ENCODE measurements around the gene VEPH1. TPM values are rescaled to one million over a fixed set of nuclear protein-coding genes. Genes with fewer than 3 reads are reported as not detected.

VEPH1 gene
- total RNA-seq, 4 donors from 2014 or later: 0.07 TPM; not detected in 3

DNA sequence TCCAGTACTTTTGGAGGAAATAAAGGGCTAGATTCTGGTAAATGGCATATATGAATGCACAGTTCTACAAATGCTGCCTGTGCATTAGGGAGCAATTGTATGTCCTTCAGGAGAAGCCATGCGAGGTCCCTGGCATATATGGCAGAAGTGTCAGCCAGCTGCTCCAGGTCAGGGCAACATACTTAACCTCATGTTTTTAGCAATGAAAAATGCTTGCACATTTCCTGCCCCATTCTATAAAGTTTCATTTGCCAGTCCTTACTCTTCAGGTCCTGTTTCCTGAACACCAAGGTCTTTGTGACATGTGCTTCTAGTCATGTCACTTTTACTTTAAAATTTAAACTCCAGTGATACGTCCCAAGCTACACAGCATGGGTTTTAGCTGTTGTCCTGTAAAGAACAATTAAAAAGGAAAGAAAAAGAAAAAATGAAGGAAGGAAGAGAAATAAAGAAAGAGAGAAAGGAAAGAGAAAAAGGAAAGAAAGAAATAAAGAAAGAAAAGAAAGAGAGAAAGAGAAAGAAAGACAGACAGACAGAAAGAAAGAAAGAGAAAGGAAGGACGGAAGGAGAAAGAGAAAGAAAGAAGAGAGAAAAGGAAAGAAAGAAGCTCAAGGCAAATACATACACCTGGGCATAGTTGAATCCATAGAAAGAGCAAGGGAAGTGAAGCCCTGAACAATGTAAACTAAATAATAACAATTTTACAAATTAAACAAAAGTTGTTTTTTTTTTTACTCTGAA lies 86.7 kb downstream of the VEPH1 start:
- ATAC-seq (no peak), DNase-seq (no peak)
- in situ Hi-C loops (cut with MboI; ENCODE audit: low sequenced_read_pairs in 4 of 4): no loop called here
- Histone ChIP-seq H3K9me3 (no peaks in the 10 kb centered on the region), H3K4me1 (no peaks in the 10 kb centered on the region), H3K27me3 (no peaks in the 10 kb centered on the region), H3K4me3 (no peak overlapping the region), H3K36me3 (no peaks in the 10 kb centered on the region), H3K27ac (no peak overlapping the region)
- no peak for TF ChIP-seq POLR2A (IDR thresholded peaks at IDR 0.05)
- TF ChIP-seq, protein P1, sequence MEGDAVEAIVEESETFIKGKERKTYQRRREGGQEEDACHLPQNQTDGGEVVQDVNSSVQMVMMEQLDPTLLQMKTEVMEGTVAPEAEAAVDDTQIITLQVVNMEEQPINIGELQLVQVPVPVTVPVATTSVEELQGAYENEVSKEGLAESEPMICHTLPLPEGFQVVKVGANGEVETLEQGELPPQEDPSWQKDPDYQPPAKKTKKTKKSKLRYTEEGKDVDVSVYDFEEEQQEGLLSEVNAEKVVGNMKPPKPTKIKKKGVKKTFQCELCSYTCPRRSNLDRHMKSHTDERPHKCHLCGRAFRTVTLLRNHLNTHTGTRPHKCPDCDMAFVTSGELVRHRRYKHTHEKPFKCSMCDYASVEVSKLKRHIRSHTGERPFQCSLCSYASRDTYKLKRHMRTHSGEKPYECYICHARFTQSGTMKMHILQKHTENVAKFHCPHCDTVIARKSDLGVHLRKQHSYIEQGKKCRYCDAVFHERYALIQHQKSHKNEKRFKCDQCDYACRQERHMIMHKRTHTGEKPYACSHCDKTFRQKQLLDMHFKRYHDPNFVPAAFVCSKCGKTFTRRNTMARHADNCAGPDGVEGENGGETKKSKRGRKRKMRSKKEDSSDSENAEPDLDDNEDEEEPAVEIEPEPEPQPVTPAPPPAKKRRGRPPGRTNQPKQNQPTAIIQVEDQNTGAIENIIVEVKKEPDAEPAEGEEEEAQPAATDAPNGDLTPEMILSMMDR (IDR thresholded peaks at IDR 0.05 in 4 of 5, conservative IDR thresholded peaks at IDR 0.05 in 1 of 5): no peak
- intact Hi-C loops (cut with DNase I; ENCODE audit: low total_unique reads): no loop called here

DNA sequence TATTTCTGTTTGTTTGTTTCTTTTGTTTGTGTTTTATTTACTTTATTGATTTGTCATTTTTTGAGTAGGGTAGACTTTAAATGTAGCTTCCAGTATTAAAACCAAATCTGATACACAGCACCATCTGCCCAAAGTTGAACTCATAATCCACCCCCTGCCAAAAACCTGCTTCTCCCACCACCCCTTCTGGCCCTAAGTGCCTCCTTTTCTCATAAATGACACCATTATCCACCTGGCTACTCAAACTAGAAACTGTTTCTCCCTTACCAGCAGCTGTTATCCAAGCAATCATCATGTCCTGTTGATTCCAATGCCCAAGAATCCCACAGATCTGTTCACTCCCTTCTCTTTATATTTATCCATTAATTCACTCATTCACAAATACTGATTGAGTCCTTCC lies 88.4 kb downstream of the VEPH1 start:
- no peaks in the 10 kb centered on the region for H3K9me3 ChIP-seq
- no peaks in the 10 kb centered on the region for H3K4me1 ChIP-seq
- TF ChIP-seq POLR2A (IDR thresholded peaks at IDR 0.05): no peak
- TF ChIP-seq, protein P1 (IDR thresholded peaks at IDR 0.05 in 4 of 5, conservative IDR thresholded peaks at IDR 0.05 in 1 of 5): no peak
- H3K27me3 ChIP-seq: no peaks in the 10 kb centered on the region
- ATAC-seq (no peak), DNase-seq (no peak)
- intact Hi-C loops (cut with DNase I; ENCODE audit: low total_unique reads): no loop called here
- no peak overlapping the region for H3K4me3 ChIP-seq
- in situ Hi-C loops (cut with MboI; ENCODE audit: low sequenced_read_pairs in 4 of 4): no loop called here
- no peak overlapping the region for H3K27ac ChIP-seq
- H3K36me3 ChIP-seq: no peaks in the 10 kb centered on the region

DNA sequence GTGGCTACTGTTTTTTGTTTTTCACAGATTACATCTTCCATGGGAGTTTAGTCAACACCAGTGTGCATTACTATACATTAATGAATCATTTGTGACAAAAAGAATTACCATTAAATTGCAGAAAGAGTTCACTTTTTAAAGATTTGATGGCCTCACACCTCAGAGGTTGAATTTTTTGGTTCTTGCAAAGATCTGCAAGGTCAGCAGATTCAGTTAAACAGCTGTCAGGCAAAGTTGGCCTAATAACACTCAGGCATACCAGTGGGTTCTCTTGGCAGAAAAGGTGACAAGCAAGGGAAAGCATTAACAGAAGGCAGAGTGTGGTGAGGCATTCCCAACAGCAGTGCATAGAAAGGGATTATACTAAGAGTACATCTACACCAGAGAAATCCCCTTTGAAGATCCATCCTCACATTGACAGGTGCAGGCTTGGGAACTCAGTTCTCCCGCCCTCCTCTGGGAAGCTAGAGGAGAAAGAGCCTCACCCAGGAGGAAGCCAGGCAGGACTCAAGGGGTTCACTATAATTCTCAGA lies 90.8 kb downstream of the VEPH1 start:
- no peaks in the 10 kb centered on the region for H3K27me3 ChIP-seq
- in situ Hi-C loops (cut with MboI; ENCODE audit: low sequenced_read_pairs in 4 of 4) (no loop called here), intact Hi-C loops (cut with DNase I; ENCODE audit: low total_unique reads) (no loop called here)
- no peak for ATAC-seq
- TF ChIP-seq POLR2A (IDR thresholded peaks at IDR 0.05): no peak
- TF ChIP-seq, protein P1 (IDR thresholded peaks at IDR 0.05 in 4 of 5, conservative IDR thresholded peaks at IDR 0.05 in 1 of 5): no peak
- no peak overlapping the region for H3K27ac ChIP-seq
- no peaks in the 10 kb centered on the region for H3K4me1 ChIP-seq
- no peaks in the 10 kb centered on the region for H3K36me3 ChIP-seq
- H3K4me3 ChIP-seq: no peak overlapping the region
- H3K9me3 ChIP-seq: no peaks in the 10 kb centered on the region
- no peak for DNase-seq

DNA sequence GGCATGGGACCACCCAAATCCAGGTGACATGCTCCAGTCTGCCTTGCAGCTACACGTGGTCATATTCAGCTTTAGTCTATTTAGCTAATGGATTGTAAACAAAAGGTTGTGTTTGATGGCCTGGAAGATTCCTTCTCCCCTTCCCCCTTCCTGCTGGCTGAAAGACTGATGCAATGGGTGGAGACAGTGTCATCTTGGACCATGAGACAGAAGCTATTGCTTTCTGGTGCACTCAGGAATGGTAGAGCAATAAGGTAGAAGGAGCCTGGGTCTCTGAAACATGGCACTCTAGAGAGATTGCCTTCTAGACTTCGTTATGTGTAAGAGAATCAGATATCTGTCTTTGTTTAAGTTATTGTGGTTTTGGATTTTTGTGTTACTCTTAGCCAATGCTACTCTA lies 92.3 kb downstream of the VEPH1 start:
- no peak for DNase-seq

More for the DNA sequence above, 92.3 kb downstream of the VEPH1 start:
- Histone ChIP-seq H3K27ac (no peak overlapping the region), H3K27me3 (no peaks in the 10 kb centered on the region), H3K9me3 (no peaks in the 10 kb centered on the region), H3K36me3 (no peaks in the 10 kb centered on the region), H3K4me1 (peaks cover 0 to 4% of the 10 kb centered on the region in 2 donors), H3K4me3 (no peak overlapping the region)
- in situ Hi-C loops (cut with MboI; ENCODE audit: low sequenced_read_pairs in 4 of 4): no loop called here
- TF ChIP-seq POLR2A (IDR thresholded peaks at IDR 0.05): no peak
- TF ChIP-seq, protein P1 (IDR thresholded peaks at IDR 0.05 in 4 of 5, conservative IDR thresholded peaks at IDR 0.05 in 1 of 5): no peak
- ATAC-seq: no peak
- intact Hi-C loops (cut with DNase I; ENCODE audit: low total_unique reads): no loop called here

Data from gastrocnemius medialis (tissue), 4 donors.